IMR-90 (cell line): Measurements from ENCODE around the gene EPHA2. TPM values are rescaled to one million over a fixed set of nuclear protein-coding genes. Genes with fewer than 3 reads are reported as not detected.

Experiments used
- ATAC-seq: fragments of 200-7000 bp; cut with Tn5 transposase; 2 replicates; pipeline ENCODE4 v1.9.1; 2020; ENCODE audit warnings: low read depth, mild to moderate bottlenecking, moderate library complexity
- BruUV-seq: library from RNA; stranded (reverse); fragments of 400-500 nt; replicated peaks from 2 replicates; lab custom pipeline; 2021; lab: Mats Ljungman, UMichigan
- CTCF ChIA-PET: fragments of 300-600 bp; formaldehyde crosslinking; extraction: SDS; loops from one replicate; lab custom pipeline; 2021; ENCODE audit warnings: antibody characterized with exemption; lab: Yijun Ruan, JAX
- POLR2A ChIA-PET: fragments of 300-600 bp; sonication (Branson Sonifier 250); formaldehyde crosslinking; loops from one replicate; lab custom pipeline; 2022; ENCODE audit warnings: antibody characterized with exemption; ENCODE audit not compliant: unreplicated experiment; lab: Charles Lee
- DNase-seq: peaks from one replicate; pipeline ENCODE4 v3.0.0; 2013
- H2AFZ ChIP-seq: replicated peaks from 2 replicates; pipeline ENCODE3; 2013; ENCODE audit warnings: low read length, mild to moderate bottlenecking; ENCODE audit not compliant: poor library complexity
- H2AK5ac ChIP-seq: 2 replicates; pipeline ENCODE4 v1.6.1; 2013; ENCODE audit warnings: low read depth, low read length, inconsistent platforms
- H2AK9ac ChIP-seq: replicated peaks from 2 replicates; pipeline ENCODE3; 2013; ENCODE audit warnings: mild to moderate bottlenecking, low read depth, low read length, moderate library complexity; ENCODE audit not compliant: poor library complexity
- H2BK120ac ChIP-seq: 2 replicates; pipeline ENCODE4 v1.6.1; 2013; ENCODE audit warnings: low read depth, low read length, inconsistent platforms
- H2BK15ac ChIP-seq: 3 replicates; pipeline ENCODE4 v1.6.1; 2013; ENCODE audit warnings: low read depth, low read length, inconsistent platforms
- H2BK20ac ChIP-seq: 2 replicates; pipeline ENCODE4 v1.6.1; 2013; ENCODE audit warnings: low read depth, mild to moderate bottlenecking, inconsistent platforms, low read length, moderate library complexity
- H2BK5ac ChIP-seq: 2 replicates; pipeline ENCODE4 v1.6.1; 2013; ENCODE audit warnings: mild to moderate bottlenecking, low read depth, low read length, inconsistent platforms; ENCODE audit not compliant: poor library complexity, severe bottlenecking
- H3K14ac ChIP-seq: replicated peaks from 2 replicates; pipeline ENCODE4 v1.6.1; 2013; ENCODE audit warnings: low read depth, low read length, inconsistent platforms
- H3K18ac ChIP-seq: 2 replicates; pipeline ENCODE4 v1.6.1; 2013; ENCODE audit warnings: low read depth, low read length, control low read depth
- H3K23ac ChIP-seq: 2 replicates; pipeline ENCODE4 v1.6.1; 2013; ENCODE audit warnings: low read depth, low read length, inconsistent platforms
- H3K27ac ChIP-seq: 2 replicates; pipeline ENCODE4 v1.5.1; 2013; ENCODE audit warnings: mild to moderate bottlenecking, control low read depth, low read length; ENCODE audit not compliant: insufficient read depth
- H3K27me3 ChIP-seq: 2 replicates; pipeline ENCODE4 v1.6.1; 2013; ENCODE audit warnings: low read length; ENCODE audit not compliant: control insufficient read depth, insufficient read depth
- H3K36me3 ChIP-seq: 2 replicates; pipeline ENCODE4 v1.6.1; 2013; ENCODE audit warnings: low read length, mixed read lengths; ENCODE audit not compliant: control insufficient read depth, insufficient read depth
- H3K4ac ChIP-seq: 2 replicates; pipeline ENCODE4 v1.6.1; 2013; ENCODE audit warnings: low read depth, low read length, inconsistent platforms
- H3K4me1 ChIP-seq: 2 replicates; pipeline ENCODE4 v1.6.1; 2013; ENCODE audit warnings: low read length, mixed read lengths; ENCODE audit not compliant: control insufficient read depth, insufficient read depth
- H3K4me2 ChIP-seq: 2 replicates; pipeline ENCODE4 v1.6.1; 2013; ENCODE audit warnings: low read depth, mild to moderate bottlenecking, control low read depth, low read length, moderate library complexity
- H3K4me3 ChIP-seq: 2 replicates; pipeline ENCODE4 v1.5.1; 2013; ENCODE audit warnings: low read depth, mild to moderate bottlenecking, control low read depth, low read length, moderate library complexity; ENCODE audit not compliant: insufficient read depth
- H3K56ac ChIP-seq: 2 replicates; pipeline ENCODE4 v1.6.1; 2013; ENCODE audit warnings: low read length, inconsistent platforms; ENCODE audit not compliant: insufficient read depth; ENCODE audit errors: extremely low read depth
- H3K79me1 ChIP-seq, 2 experiments: 2 replicates each; pipeline ENCODE4 v1.6.1; 2013; ENCODE audit warnings: low read length in 2 of 2, inconsistent platforms in 1 of 2, low read depth in 1 of 2
- H3K9ac ChIP-seq: 2 replicates; pipeline ENCODE4 v1.6.1; 2013; ENCODE audit warnings: low read depth, low read length, control low read depth
- H3K9me1 ChIP-seq: 2 replicates; pipeline ENCODE4 v1.6.1; 2013; ENCODE audit warnings: low read length, inconsistent platforms; ENCODE audit not compliant: insufficient read depth
- H3K9me3 ChIP-seq: 2 replicates; pipeline ENCODE4 v1.6.1; 2013; ENCODE audit warnings: low read length; ENCODE audit not compliant: control insufficient read depth, insufficient read depth
- H4K20me1 ChIP-seq: 2 replicates; pipeline ENCODE4 v1.6.1; 2013; ENCODE audit warnings: low read length, inconsistent platforms; ENCODE audit not compliant: insufficient read depth
- H4K5ac ChIP-seq: 2 replicates; pipeline ENCODE4 v1.6.1; 2013; ENCODE audit warnings: mild to moderate bottlenecking, low read depth, low read length, control low read depth
- H4K8ac ChIP-seq, 2 experiments: 2 replicates each; pipeline ENCODE4 v1.6.1; 2013; ENCODE audit warnings: low read depth in 2 of 2, low read length in 2 of 2, control low read depth in 1 of 2, inconsistent platforms in 1 of 2
- H4K91ac ChIP-seq: 2 replicates; pipeline ENCODE4 v1.6.1; 2013; ENCODE audit warnings: low read depth, low read length, inconsistent platforms; ENCODE audit not compliant: insufficient read depth
- BHLHE40 ChIP-seq: fragments of 150-350 bp; IDR thresholded peaks from 2 replicates; pipeline ENCODE4 v1.6.1; 2016; ENCODE audit warnings: mild to moderate bottlenecking, low read depth, low read length
- MAZ ChIP-seq: IDR thresholded peaks from 2 replicates; pipeline ENCODE4 v1.6.1; 2012; ENCODE audit warnings: low read depth, mild to moderate bottlenecking, low read length, improper control_type of control experiment, moderate library complexity, borderline replicate concordance
- MXI1 ChIP-seq: IDR thresholded peaks from 2 replicates; pipeline ENCODE4 v1.6.1; 2012; ENCODE audit warnings: low read depth, mild to moderate bottlenecking, low read length, moderate library complexity, borderline replicate concordance
- NFE2L2 ChIP-seq: fragments of 150-350 bp; IDR thresholded peaks from 2 replicates; pipeline ENCODE4 v1.6.1; 2016; ENCODE audit warnings: low read depth, mild to moderate bottlenecking, low read length
- USF2 ChIP-seq: fragments of 150-350 bp; IDR thresholded peaks from 2 replicates; pipeline ENCODE4 v1.6.1; 2017; ENCODE audit warnings: mild to moderate bottlenecking, antibody characterized with exemption, low read length, low read depth
- WGBS, 2 experiments: methylation state at CpG; one replicate each; pipeline versions ENCODE4 v1.1.5 to v1.1.7; 2013; ENCODE audit warnings: missing lambda C conversion rate in 2 of 2; ENCODE audit not compliant: insufficient read length in 1 of 2; ENCODE audit errors: extremely low coverage in 2 of 2; 5-methylcytosine and 5-hydroxymethylcytosine counted together
- dilution Hi-C: fragments of 300-500 bp; cut with HindIII; formaldehyde crosslinking; loops from one replicate; pipeline ENCODE4 v1.14.3; 2018; ENCODE audit warnings: low sequenced_read_pairs; ENCODE audit not compliant: unreplicated experiment
- in situ Hi-C: fragments of 300-500 bp; cut with MboI; formaldehyde crosslinking; loops from 3 replicates; pipeline ENCODE4 v1.14.3; 2019; ENCODE audit warnings: low sequenced_read_pairs, inconsistent platforms, mixed read lengths
- intact Hi-C: fragments of 100-400 bp; cut with micrococcal nuclease; formaldehyde crosslinking; loops from 2 replicates; pipeline ENCODE4 v1.10.0; 2022
- polyA plus RNA-seq, 3 experiments: library from polyadenylated mRNA; depleted of rRNA; stranded (reverse); fragments of >200 nt; gene quantifications; 2 replicates each; pipeline ENCODE4 v1.2.3, GENCODE V29; 2012; ENCODE audit warnings: low replicate concordance in 1 of 3
- total RNA-seq: library from RNA; depleted of rRNA; stranded (reverse); fragments of >200 nt; gene quantifications from 2 replicates; pipeline ENCODE4 v1.2.3, GENCODE V29; 2012

Gene EPHA2
- total and polyA plus RNA-seq, 2 of the 4 experiments (the other 2 are of a cell fraction): 24.0 to 72.6 TPM

- no peaks in the 10 kb centered on the region for H3K27me3 ChIP-seq
- dilution Hi-C loops (no loop called here), intact Hi-C loops (no loop called here), in situ Hi-C loops (no loop called here)
- H4K91ac ChIP-seq: peak overlapping the region; percentile 16
- H4K5ac ChIP-seq: no peak overlapping the region
- H3K4me1 ChIP-seq: peaks cover 18% of the 10 kb centered on the region
- H2BK120ac ChIP-seq: peak overlapping the region; percentile 41
- no peaks in the 10 kb centered on the region for H4K20me1 ChIP-seq
- no peaks in the 10 kb centered on the region for H3K9me1 ChIP-seq
- H3K23ac ChIP-seq: no peak overlapping the region
- no peaks in the 10 kb centered on the region for H3K36me3 ChIP-seq
- POLR2A ChIA-PET: no interaction called here
- peaks cover 4% of the 10 kb centered on the region for H3K9me3 ChIP-seq
- peak overlapping the region; percentile 1; the same call in 2 of the 3 replicates for H2BK15ac ChIP-seq
- peak; percentile 91 for TF ChIP-seq BHLHE40
- TF ChIP-seq MXI1: 0 out of 2 replicates have a peak, but pooled peaks have one; percentile 27
- peak; percentile 90 for TF ChIP-seq USF2
- no peak for TF ChIP-seq NFE2L2
- no peak for TF ChIP-seq MAZ
- ATAC-seq (peak; percentile 85), DNase-seq (peak; percentile 87)
- H2AFZ ChIP-seq: peak overlapping the region; percentile 69
- H3K56ac ChIP-seq: no peak overlapping the region
- peak overlapping the region; percentile 53 to 72; a peak in 2 of 4 replicates for H4K8ac ChIP-seq
- BruUV-seq: no TSS peak
- H3K14ac ChIP-seq: 0 out of 2 replicates have a peak overlapping the region, but pooled peaks have one; percentile 25
- peak overlapping the region; percentile 67; the same call in 1 of the 2 replicates for H2AK5ac ChIP-seq
- H3K18ac ChIP-seq: no peak overlapping the region
- H3K9ac ChIP-seq: peak overlapping the region; percentile 16; the same call in 1 of the 2 replicates
- no peak overlapping the region for H3K4me3 ChIP-seq
- H3K79me1 ChIP-seq: no peaks in the 10 kb centered on the region; a peak in 1 of 4 replicates
- H2BK5ac ChIP-seq: no peak overlapping the region
- no peak overlapping the region for H3K27ac ChIP-seq
- H3K4me2 ChIP-seq: no peak overlapping the region
- WGBS, 2 experiments: 50% methylated on average over 11 of the region's 15 CpGs; no CpG with 5 or more reads in 1 of the 2 experiments
- 0 out of 2 replicates have a peak overlapping the region, but pooled peaks have one; percentile 5 for H2BK20ac ChIP-seq
- H2AK9ac ChIP-seq: peak overlapping the region; percentile 74
- CTCF ChIA-PET: interaction anchor here (1.4 kb wide), 1 partner anchor 28 kb away, joined by 3 read pairs; no protein-coding TSS in a partner anchor
- peak overlapping the region; percentile 83 for H3K4ac ChIP-seq
These were observed 43.9 kb downstream of the EPHA2 start for GRCh38 chr1:16111771-16112595.
